ENCODE results near the gene CEP97.

Gene CEP97

DNA sequence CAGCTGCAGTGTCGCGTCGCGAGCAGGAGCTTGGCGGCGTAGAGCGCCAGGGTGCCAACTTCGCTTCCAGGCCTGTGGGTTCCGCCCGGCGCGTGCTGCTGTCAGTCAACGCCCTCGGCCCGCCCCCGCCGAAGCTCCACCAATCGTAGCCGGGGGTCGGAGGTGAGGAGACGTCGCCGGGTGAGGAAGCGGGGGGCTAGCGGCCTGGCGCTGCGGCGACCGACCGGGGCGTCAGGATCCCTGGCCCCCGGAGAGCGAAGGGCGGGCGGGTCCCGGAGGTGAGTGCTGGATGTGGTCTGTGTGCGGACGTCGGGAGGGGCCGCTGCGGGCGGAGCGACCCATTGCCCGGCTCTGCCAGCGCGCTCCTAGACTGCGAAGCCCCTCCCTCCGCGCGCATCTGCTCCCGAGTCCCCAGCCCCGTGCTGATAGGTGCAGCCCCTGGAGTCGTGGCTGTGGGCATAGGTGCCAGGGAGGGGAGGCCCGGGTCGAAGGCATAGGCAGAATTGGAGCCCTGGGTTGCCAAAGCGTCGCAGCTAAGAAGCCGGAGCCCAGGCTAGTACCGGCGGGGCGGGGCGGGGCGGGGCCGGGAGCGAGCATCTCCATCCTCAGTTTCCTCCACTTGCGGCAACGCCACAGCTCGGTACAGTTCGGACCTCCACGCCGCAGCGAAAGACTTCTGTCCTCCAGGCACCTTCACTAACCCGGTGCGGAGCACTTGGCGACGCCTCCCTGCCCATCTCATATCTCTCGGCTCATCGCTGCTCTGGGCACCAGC, 54.8 kb downstream of the CEP97 start, which contains the start of gene NXPE3 (continued):
- TF ChIP-seq, protein P1, sequence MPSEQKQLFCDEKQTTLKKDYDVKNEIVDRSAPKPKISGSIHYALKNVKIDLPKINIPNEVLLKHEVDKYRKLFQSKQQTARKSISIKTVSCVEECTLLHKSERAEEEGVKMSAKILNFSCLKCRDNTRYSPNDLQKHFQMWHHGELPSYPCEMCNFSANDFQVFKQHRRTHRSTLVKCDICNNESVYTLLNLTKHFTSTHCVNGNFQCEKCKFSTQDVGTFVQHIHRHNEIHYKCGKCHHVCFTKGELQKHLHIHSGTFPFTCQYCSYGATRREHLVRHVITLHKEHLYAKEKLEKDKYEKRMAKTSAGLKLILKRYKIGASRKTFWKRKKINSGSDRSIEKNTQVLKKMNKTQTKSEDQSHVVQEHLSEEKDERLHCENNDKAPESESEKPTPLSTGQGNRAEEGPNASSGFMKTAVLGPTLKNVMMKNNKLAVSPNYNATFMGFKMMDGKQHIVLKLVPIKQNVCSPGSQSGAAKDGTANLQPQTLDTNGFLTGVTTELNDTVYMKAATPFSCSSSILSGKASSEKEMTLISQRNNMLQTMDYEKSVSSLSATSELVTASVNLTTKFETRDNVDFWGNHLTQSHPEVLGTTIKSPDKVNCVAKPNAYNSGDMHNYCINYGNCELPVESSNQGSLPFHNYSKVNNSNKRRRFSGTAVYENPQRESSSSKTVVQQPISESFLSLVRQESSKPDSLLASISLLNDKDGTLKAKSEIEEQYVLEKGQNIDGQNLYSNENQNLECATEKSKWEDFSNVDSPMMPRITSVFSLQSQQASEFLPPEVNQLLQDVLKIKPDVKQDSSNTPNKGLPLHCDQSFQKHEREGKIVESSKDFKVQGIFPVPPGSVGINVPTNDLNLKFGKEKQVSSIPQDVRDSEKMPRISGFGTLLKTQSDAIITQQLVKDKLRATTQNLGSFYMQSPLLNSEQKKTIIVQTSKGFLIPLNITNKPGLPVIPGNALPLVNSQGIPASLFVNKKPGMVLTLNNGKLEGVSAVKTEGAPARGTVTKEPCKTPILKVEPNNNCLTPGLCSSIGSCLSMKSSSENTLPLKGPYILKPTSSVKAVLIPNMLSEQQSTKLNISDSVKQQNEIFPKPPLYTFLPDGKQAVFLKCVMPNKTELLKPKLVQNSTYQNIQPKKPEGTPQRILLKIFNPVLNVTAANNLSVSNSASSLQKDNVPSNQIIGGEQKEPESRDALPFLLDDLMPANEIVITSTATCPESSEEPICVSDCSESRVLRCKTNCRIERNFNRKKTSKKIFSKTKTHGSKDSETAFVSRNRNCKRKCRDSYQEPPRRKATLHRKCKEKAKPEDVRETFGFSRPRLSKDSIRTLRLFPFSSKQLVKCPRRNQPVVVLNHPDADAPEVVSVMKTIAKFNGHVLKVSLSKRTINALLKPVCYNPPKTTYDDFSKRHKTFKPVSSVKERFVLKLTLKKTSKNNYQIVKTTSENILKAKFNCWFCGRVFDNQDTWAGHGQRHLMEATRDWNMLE (tag by site-specific recombination; conservative IDR thresholded peaks at IDR 0.05; ENCODE audit: low read depth), result no peak
- TF ChIP-seq ZNF37A (tag by site-specific recombination; IDR thresholded peaks at IDR 0.05), result no peak

DNA sequence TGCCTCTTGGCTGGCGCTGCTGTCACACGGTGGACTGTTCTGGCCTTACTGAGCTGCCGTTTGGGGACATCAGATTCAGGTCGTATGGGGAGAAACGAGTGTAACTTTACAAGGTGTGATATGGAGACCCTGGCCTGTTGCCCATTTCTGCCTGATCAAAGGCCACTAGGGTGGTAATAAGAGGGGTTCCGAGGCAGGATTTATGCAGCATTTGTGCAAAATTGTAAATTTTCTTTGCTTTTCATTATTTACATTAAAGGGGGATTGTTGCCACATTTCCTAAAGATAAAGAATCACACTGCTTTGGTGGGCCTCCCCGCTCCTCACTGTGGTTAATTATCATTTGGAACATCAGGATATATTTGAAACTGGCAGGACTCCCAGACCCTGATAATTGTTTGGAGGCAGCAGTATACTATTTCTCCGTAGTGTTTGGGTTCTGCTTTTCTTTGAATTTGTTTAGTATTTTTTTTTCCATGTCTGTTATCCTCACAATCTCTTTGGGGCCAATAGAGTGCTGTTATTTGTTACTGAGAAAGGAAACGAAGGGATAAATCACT, 55.5 kb downstream of the CEP97 start:
- peak overlapping the region; percentile 91 for H3K4me3 ChIP-seq (ENCODE audit: low read depth, low read length)
- POLR2A ChIA-PET, result interaction anchor here (1.2 to 1.5 kb wide), 3 partner anchors 47 to 94 kb away, joined by 3 to 4 read pairs (median 4); partner anchors contain the start of genes CEP97 and RPL24
- TF ChIP-seq, protein P2, sequence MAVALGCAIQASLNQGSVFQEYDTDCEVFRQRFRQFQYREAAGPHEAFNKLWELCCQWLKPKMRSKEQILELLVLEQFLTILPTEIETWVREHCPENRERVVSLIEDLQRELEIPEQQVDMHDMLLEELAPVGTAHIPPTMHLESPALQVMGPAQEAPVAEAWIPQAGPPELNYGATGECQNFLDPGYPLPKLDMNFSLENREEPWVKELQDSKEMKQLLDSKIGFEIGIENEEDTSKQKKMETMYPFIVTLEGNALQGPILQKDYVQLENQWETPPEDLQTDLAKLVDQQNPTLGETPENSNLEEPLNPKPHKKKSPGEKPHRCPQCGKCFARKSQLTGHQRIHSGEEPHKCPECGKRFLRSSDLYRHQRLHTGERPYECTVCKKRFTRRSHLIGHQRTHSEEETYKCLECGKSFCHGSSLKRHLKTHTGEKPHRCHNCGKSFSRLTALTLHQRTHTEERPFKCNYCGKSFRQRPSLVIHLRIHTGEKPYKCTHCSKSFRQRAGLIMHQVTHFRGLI (tag by site-specific recombination; IDR thresholded peaks at IDR 0.05), result no peak
- TF ChIP-seq ZNF174 (tag by site-specific recombination; IDR thresholded peaks at IDR 0.05) (no peak), MYNN (tag by site-specific recombination; IDR thresholded peaks at IDR 0.05; ENCODE audit: borderline replicate concordance) (no peak), ZNF169 (tag by site-specific recombination; IDR thresholded peaks at IDR 0.05) (no peak), SP7 (tag by site-specific recombination; IDR thresholded peaks at IDR 0.05) (no peak), ZNF10 (tag by site-specific recombination; IDR thresholded peaks at IDR 0.05) (0 out of 2 replicates have a peak, but pooled peaks have one; percentile 33), ZNF426 (tag by site-specific recombination; IDR thresholded peaks at IDR 0.05) (no peak), ZNF274 (IDR thresholded peaks at IDR 0.05; ENCODE audit: low read length) (no peak), ZNF274 (tag by site-specific recombination; IDR thresholded peaks at IDR 0.05; ENCODE audit: borderline replicate concordance) (no peak), SP3 (tag by site-specific recombination; IDR thresholded peaks at IDR 0.05) (no peak), ZNF335 (tag by site-specific recombination; conservative IDR thresholded peaks at IDR 0.05) (peak; percentile 11; the same call in 1 of the 2 replicates), ZNF600 (tag by site-specific recombination; IDR thresholded peaks at IDR 0.05) (peak; percentile 90), ZSCAN30 (tag by site-specific recombination; IDR thresholded peaks at IDR 0.05) (0 out of 2 replicates have a peak, but pooled peaks have one; percentile 15)
- TF ChIP-seq, protein P3, sequence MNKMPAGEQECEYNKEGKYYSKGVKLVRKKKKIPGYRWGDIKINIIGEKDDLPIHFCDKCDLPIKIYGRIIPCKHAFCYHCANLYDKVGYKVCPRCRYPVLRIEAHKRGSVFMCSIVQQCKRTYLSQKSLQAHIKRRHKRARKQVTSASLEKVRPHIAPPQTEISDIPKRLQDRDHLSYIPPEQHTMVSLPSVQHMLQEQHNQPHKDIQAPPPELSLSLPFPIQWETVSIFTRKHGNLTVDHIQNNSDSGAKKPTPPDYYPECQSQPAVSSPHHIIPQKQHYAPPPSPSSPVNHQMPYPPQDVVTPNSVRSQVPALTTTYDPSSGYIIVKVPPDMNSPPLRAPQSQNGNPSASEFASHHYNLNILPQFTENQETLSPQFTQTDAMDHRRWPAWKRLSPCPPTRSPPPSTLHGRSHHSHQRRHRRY (tag by site-specific recombination; IDR thresholded peaks at IDR 0.05), result no peak
- TF ChIP-seq, protein P4, sequence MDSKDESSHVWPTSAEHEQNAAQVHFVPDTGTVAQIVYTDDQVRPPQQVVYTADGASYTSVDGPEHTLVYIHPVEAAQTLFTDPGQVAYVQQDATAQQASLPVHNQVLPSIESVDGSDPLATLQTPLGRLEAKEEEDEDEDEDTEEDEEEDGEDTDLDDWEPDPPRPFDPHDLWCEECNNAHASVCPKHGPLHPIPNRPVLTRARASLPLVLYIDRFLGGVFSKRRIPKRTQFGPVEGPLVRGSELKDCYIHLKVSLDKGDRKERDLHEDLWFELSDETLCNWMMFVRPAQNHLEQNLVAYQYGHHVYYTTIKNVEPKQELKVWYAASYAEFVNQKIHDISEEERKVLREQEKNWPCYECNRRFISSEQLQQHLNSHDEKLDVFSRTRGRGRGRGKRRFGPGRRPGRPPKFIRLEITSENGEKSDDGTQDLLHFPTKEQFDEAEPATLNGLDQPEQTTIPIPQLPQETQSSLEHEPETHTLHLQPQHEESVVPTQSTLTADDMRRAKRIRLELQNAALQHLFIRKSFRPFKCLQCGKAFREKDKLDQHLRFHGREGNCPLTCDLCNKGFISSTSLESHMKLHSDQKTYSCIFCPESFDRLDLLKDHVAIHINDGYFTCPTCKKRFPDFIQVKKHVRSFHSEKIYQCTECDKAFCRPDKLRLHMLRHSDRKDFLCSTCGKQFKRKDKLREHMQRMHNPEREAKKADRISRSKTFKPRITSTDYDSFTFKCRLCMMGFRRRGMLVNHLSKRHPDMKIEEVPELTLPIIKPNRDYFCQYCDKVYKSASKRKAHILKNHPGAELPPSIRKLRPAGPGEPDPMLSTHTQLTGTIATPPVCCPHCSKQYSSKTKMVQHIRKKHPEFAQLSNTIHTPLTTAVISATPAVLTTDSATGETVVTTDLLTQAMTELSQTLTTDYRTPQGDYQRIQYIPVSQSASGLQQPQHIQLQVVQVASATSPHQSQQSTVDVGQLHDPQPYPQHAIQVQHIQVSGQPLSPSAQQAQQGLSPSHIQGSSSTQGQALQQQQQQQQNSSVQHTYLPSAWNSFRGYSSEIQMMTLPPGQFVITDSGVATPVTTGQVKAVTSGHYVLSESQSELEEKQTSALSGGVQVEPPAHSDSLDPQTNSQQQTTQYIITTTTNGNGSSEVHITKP (tag by site-specific recombination; IDR thresholded peaks at IDR 0.05), result peak; percentile 65; the same call in 1 of the 2 replicates
- TF ChIP-seq, protein P5, sequence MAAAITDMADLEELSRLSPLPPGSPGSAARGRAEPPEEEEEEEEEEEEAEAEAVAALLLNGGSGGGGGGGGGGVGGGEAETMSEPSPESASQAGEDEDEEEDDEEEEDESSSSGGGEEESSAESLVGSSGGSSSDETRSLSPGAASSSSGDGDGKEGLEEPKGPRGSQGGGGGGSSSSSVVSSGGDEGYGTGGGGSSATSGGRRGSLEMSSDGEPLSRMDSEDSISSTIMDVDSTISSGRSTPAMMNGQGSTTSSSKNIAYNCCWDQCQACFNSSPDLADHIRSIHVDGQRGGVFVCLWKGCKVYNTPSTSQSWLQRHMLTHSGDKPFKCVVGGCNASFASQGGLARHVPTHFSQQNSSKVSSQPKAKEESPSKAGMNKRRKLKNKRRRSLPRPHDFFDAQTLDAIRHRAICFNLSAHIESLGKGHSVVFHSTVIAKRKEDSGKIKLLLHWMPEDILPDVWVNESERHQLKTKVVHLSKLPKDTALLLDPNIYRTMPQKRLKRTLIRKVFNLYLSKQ (tag by site-specific recombination; IDR thresholded peaks at IDR 0.05; ENCODE audit: borderline replicate concordance), result no peak
- peaks cover 14 to 23% of the 10 kb centered on the region in 2 experiments for H3K36me3 ChIP-seq (ENCODE audit: control insufficient read depth in 2 of 2, insufficient read depth in 1 of 2, low read length in 2 of 2)
- CTCF ChIA-PET, result no interaction called here
- H3K4me1 ChIP-seq (ENCODE audit: control insufficient read depth, insufficient read depth, low read length), result 0 out of 2 replicates have a peak, but pooled peaks cover 2% of the 10 kb centered on the region
- H3K9me3 ChIP-seq (ENCODE audit: control insufficient read depth, insufficient read depth, low read depth, low read length), result no peaks in the 10 kb centered on the region
- H3K27ac ChIP-seq (ENCODE audit: extremely low read depth, low read depth, low read length), result peak overlapping the region; percentile 64

Measured in HEK293 (cell line).